ENCODE data around the gene TMIGD1. TPM values are rescaled to one million over a fixed set of nuclear protein-coding genes. Genes with fewer than 3 reads are reported as not detected.

Gene TMIGD1
- total and polyA plus RNA-seq, 10 of the 15 experiments (the other 5 are each of a cell fraction or from before 2014, with no cell fraction given) = not detected

- H3K27me3 ChIP-seq (replicated peaks in 1 of 2; ENCODE audit: control insufficient read depth in 2 of 2, insufficient read depth in 2 of 2, low read length in 1 of 2) = no peaks in the 10 kb centered on the region
- DNase-seq (ENCODE audit: low read depth, low spot score) (no peak), ATAC-seq (peak; percentile 32), FAIRE-seq (no peak)
- RAD21 ChIA-PET (ENCODE audit: unreplicated experiment) = interaction anchor here (1.4 to 2.7 kb wide), 4 partner anchors 38 to 361 kb away, joined by 4 to 25 read pairs (median 6); partner anchors contain the start of gene TMIGD1
- H3K27ac ChIP-seq (ENCODE audit: control insufficient read depth, insufficient read depth) = peak overlapping the region; percentile 59
- TF ChIP-seq IKZF1 (conservative IDR thresholded peaks at IDR 0.05) (peak; percentile 74; the same call in 1 of the 2 replicates), IRF4 (IDR thresholded peaks at IDR 0.05; ENCODE audit: low read depth, low read length) (no peak), SP1 (IDR thresholded peaks at IDR 0.05; ENCODE audit: low read depth, low read length) (no peak), CEBPZ (IDR thresholded peaks at IDR 0.05; ENCODE audit: low read depth, low read length) (no peak), ZNF592 (IDR thresholded peaks at IDR 0.05) (no peak), DPF2 (IDR thresholded peaks at IDR 0.05) (0 out of 2 replicates have a peak, but pooled peaks have one; percentile 23)
- BruUV-seq (replicated peaks) = no TSS peak
- peaks cover 18% of the 10 kb centered on the region for H3K79me2 ChIP-seq (ENCODE audit: control insufficient read depth, insufficient read depth, low read length)
- in situ Hi-C loops (cut with MboI) (no loop called here), intact Hi-C loops (cut with micrococcal nuclease; ENCODE audit: unreplicated experiment) (loop anchor here (2.0 kb wide), 1 partner anchor 44 kb away; no protein-coding TSS in a partner anchor)
- SMC1A ChIA-PET (ENCODE audit: uncharacterized antibody, unreplicated experiment) = interaction anchor here (1.2 to 2.3 kb wide), 6 partner anchors 15 to 168 kb away, joined by 3 to 11 read pairs (median 8); no protein-coding TSS in a partner anchor
- peak overlapping the region; percentile 81 for H3K4me2 ChIP-seq (ENCODE audit: control insufficient read depth, insufficient read depth)
- peak overlapping the region; percentile 92 for H3K4me3 ChIP-seq
- no peaks in the 10 kb centered on the region; the same call in 2 of the 3 replicates for H3K9me3 ChIP-seq (replicated peaks; ENCODE audit: control insufficient read depth, insufficient read depth, low read length)
- POLR2A ChIA-PET = interaction anchor here (1.3 to 2.3 kb wide), 5 partner anchors 13 to 177 kb away, joined by 3 to 6 read pairs (median 4); partner anchors contain the start of gene TMIGD1
- no peaks in the 10 kb centered on the region for H3K4me1 ChIP-seq (ENCODE audit: control insufficient read depth, insufficient read depth, low read length)
- CTCF ChIA-PET = interaction anchor here (0.6 to 2.7 kb wide), 5 partner anchors 38 to 187 kb away, joined by 3 to 33 read pairs (median 3); partner anchors contain the start of gene TMIGD1
- H3K36me3 ChIP-seq (ENCODE audit: control insufficient read depth in 2 of 2, insufficient read depth in 2 of 2, low read length in 1 of 2) = no peaks in the 10 kb centered on the region; a peak in 2 of 4 replicates
- 28% methylated on average over 17 of the region's 17 CpGs for WGBS (ENCODE audit: insufficient coverage, insufficient replicate concordance, low lambda C conversion rate, missing lambda C conversion rate)
- peak overlapping the region; percentile 70 for H3K9ac ChIP-seq (ENCODE audit: control insufficient read depth, insufficient read depth, low read length)
- peak overlapping the region; percentile 75 for H2AFZ ChIP-seq (ENCODE audit: control insufficient read depth, low read depth, low read length)
- H4K20me1 ChIP-seq (ENCODE audit: control insufficient read depth, insufficient read depth) = no peaks in the 10 kb centered on the region
These were observed 41.5 kb downstream of the TMIGD1 start for GRCh38 chr17:30292286-30292858.

Measured in GM12878 (cell line).